H9 (cell line): ENCODE data around the gene UNC5C. TPM values are rescaled to one million over a fixed set of nuclear protein-coding genes. Genes with fewer than 3 reads are reported as not detected.

Source experiments
- DNase-seq: peaks from one replicate; pipeline ENCODE4 v3.0.0-alpha.2; 2017
- H2AFZ ChIP-seq: one replicate; pipeline ENCODE4 v1.6.1; 2013; ENCODE audit warnings: mild to moderate bottlenecking, low read length, control low read depth, moderate library complexity
- H2AK5ac ChIP-seq: 2 replicates; pipeline ENCODE4 v1.6.1; 2013; ENCODE audit warnings: low read length, control low read depth, mixed read lengths; ENCODE audit not compliant: insufficient read length
- H2BK120ac ChIP-seq: one replicate; pipeline ENCODE4 v1.6.1; 2013; ENCODE audit warnings: low read depth, mild to moderate bottlenecking, low read length, control low read depth, inconsistent platforms; ENCODE audit not compliant: poor library complexity, severe bottlenecking
- H2BK12ac ChIP-seq: 2 replicates; pipeline ENCODE4 v1.6.1; 2013; ENCODE audit warnings: low read length, control low read depth, mixed read lengths, low read depth; ENCODE audit not compliant: insufficient read length
- H2BK15ac ChIP-seq: 2 replicates; pipeline ENCODE4 v1.6.1; 2013; ENCODE audit warnings: low read depth, low read length, control low read depth
- H2BK20ac ChIP-seq: one replicate; pipeline ENCODE4 v1.6.1; 2013; ENCODE audit warnings: low read depth, mild to moderate bottlenecking, low read length, control low read depth, inconsistent platforms; ENCODE audit not compliant: poor library complexity, severe bottlenecking
- H2BK5ac ChIP-seq: 2 replicates; pipeline ENCODE4 v1.6.1; 2013; ENCODE audit warnings: low read length, control low read depth, mixed read lengths; ENCODE audit not compliant: insufficient read length
- H3K14ac ChIP-seq: 2 replicates; pipeline ENCODE4 v1.6.1; 2013; ENCODE audit warnings: low read length, control low read depth; ENCODE audit not compliant: insufficient read depth
- H3K18ac ChIP-seq: 2 replicates; pipeline ENCODE4 v1.6.1; 2013; ENCODE audit warnings: low read depth, mild to moderate bottlenecking, mixed read lengths, low read length, control low read depth; ENCODE audit not compliant: insufficient read length
- H3K23ac ChIP-seq: 2 replicates; pipeline ENCODE4 v1.6.1; 2013; ENCODE audit warnings: low read length, control low read depth, mixed read lengths, low read depth; ENCODE audit not compliant: insufficient read length
- H3K23me2 ChIP-seq: 2 replicates; pipeline ENCODE4 v1.6.1; 2013; ENCODE audit warnings: low read depth, mild to moderate bottlenecking, mixed read lengths, low read length, control low read depth; ENCODE audit not compliant: insufficient read length, poor library complexity, severe bottlenecking
- H3K27ac ChIP-seq: 2 replicates; pipeline ENCODE4 v1.5.1; 2013; ENCODE audit warnings: low read length, control low read depth, mixed read lengths, low read depth; ENCODE audit not compliant: insufficient read length
- H3K27me3 ChIP-seq: 2 replicates; pipeline ENCODE4 v1.6.1; 2013; ENCODE audit warnings: low read length, control low read depth, inconsistent platforms; ENCODE audit not compliant: insufficient read depth
- H3K4ac ChIP-seq: 2 replicates; pipeline ENCODE4 v1.6.1; 2013; ENCODE audit warnings: low read depth, mild to moderate bottlenecking, control low read depth, inconsistent platforms, low read length, moderate library complexity
- H3K4me1 ChIP-seq: 2 replicates; pipeline ENCODE4 v1.6.1; 2013; ENCODE audit warnings: low read length, control low read depth, inconsistent platforms; ENCODE audit not compliant: insufficient read depth
- H3K4me2 ChIP-seq: 2 replicates; pipeline ENCODE4 v1.6.1; 2013; ENCODE audit warnings: low read length, control low read depth, mixed read lengths; ENCODE audit not compliant: insufficient read length, insufficient read depth
- H3K56ac ChIP-seq: 2 replicates; pipeline ENCODE4 v1.6.1; 2013; ENCODE audit warnings: low read depth, mild to moderate bottlenecking, mixed read lengths, low read length, control low read depth; ENCODE audit not compliant: insufficient read length
- H3K79me1 ChIP-seq: 2 replicates; pipeline ENCODE4 v1.6.1; 2013; ENCODE audit warnings: low read depth, mild to moderate bottlenecking, moderate library complexity, low read length, control low read depth, inconsistent platforms; ENCODE audit not compliant: insufficient read depth, poor library complexity, severe bottlenecking
- H3K79me2 ChIP-seq: 2 replicates; pipeline ENCODE4 v1.6.1; 2013; ENCODE audit warnings: low read length, control low read depth, inconsistent platforms; ENCODE audit not compliant: insufficient read depth
- H3K9ac ChIP-seq: 2 replicates; pipeline ENCODE4 v1.6.1; 2013; ENCODE audit warnings: low read length, control low read depth, mixed read lengths; ENCODE audit not compliant: insufficient read length; ENCODE audit errors: extremely low read depth
- H3K9me3 ChIP-seq: one replicate; pipeline ENCODE4 v1.6.1; 2013; ENCODE audit warnings: low read depth, low read length, inconsistent platforms; ENCODE audit not compliant: control insufficient read depth
- H3T11ph ChIP-seq: one replicate; pipeline ENCODE4 v1.6.1; 2013; ENCODE audit warnings: mild to moderate bottlenecking, low read length, control low read depth, inconsistent platforms
- H4K20me1 ChIP-seq: one replicate; pipeline ENCODE4 v1.6.1; 2013; ENCODE audit not compliant: control insufficient read depth, insufficient read length, insufficient read depth
- H4K5ac ChIP-seq: 2 replicates; pipeline ENCODE4 v1.6.1; 2013; ENCODE audit warnings: low read depth, mild to moderate bottlenecking, mixed read lengths, low read length, control low read depth; ENCODE audit not compliant: insufficient read length
- H4K8ac ChIP-seq: replicated peaks from 2 replicates; pipeline ENCODE4 v1.6.1; 2013; ENCODE audit warnings: low read length, control low read depth, mixed read lengths, low read depth; ENCODE audit not compliant: insufficient read length
- H4K91ac ChIP-seq: 2 replicates; pipeline ENCODE4 v1.6.1; 2013; ENCODE audit warnings: low read depth, mild to moderate bottlenecking, moderate library complexity, mixed read lengths, low read length, control low read depth; ENCODE audit not compliant: insufficient read length
- H3K27ac Mint-ChIP-seq, 3 experiments: 2 replicates in 2 of 3; 3 replicates in 1 of 3; pipeline ENCODE4 v1.8.0; 2020 to 2021; ENCODE audit warnings: mixed read lengths in 3 of 3, mild to moderate bottlenecking in 1 of 3, moderate library complexity in 1 of 3
- H3K27me3 Mint-ChIP-seq: 2 replicates; pipeline ENCODE4 v1.8.0; 2021; ENCODE audit warnings: low read depth, mild to moderate bottlenecking, moderate library complexity, mixed read lengths
- H3K36me3 Mint-ChIP-seq, 3 experiments: 2 replicates in 2 of 3; 3 replicates in 1 of 3; pipeline ENCODE4 v1.8.0; 2020 to 2021; ENCODE audit warnings: low read depth in 3 of 3, mixed read lengths in 3 of 3; ENCODE audit not compliant: insufficient read depth in 1 of 3
- H3K4me1 Mint-ChIP-seq, 2 experiments: 2 replicates each; pipeline ENCODE4 v1.8.0; 2020; ENCODE audit warnings: mixed read lengths in 2 of 2
- H3K4me3 Mint-ChIP-seq, 2 experiments: 2 replicates in 1 of 2; 3 replicates in 1 of 2; pipeline ENCODE4 v1.8.0; 2020 to 2021; ENCODE audit warnings: mild to moderate bottlenecking in 2 of 2, mixed read lengths in 2 of 2, moderate library complexity in 1 of 2
- H3K9me3 Mint-ChIP-seq, 2 experiments: 2 replicates in 1 of 2; 3 replicates in 1 of 2; pipeline ENCODE4 v1.8.0; 2020; ENCODE audit warnings: mild to moderate bottlenecking in 2 of 2, mixed read lengths in 2 of 2, moderate library complexity in 1 of 2
- WGBS: extraction: QIAGEN DNeasy Blood & Tissue Kit; methylation state at CpG from one replicate; pipeline ENCODE4 v1.1.7; 2013; ENCODE audit warnings: missing lambda C conversion rate, low lambda C conversion rate, mixed read lengths; ENCODE audit not compliant: insufficient read length; ENCODE audit errors: extremely low coverage; 5-methylcytosine and 5-hydroxymethylcytosine counted together
- total RNA-seq: library from RNA; stranded (reverse); gene quantifications from 2 replicates; pipeline ENCODE4 v1.2.1, GENCODE V29; 2021
- TF ChIP-seq, protein P1 (sequence below): fragments of 200-600 bp; sonication (generic); conservative IDR thresholded peaks from 3 replicates; pipeline ENCODE4 v1.8.0; 2021; ENCODE audit warnings: antibody characterized with exemption, mild to moderate bottlenecking

UNC5C gene
- total RNA-seq, 1 experiment from 2014 or later: not detected

DNA sequence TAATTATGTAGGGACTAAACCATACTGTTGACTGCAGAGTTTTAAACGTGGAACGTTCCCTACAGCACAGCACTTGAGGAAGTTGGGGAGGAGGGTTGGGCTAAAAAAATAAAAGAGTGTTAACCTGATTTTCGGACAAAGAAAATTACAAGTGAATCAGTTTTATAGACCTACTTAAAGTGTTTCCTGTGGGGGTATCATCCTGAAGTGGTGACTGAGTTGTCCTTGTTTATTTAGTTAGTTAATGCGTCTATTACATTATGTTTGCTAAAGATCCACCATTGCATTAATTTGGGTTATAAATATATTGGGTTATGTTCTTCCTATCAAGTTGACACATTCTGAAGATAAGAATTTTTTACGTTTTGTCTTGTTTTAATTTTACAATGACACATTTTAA, 14.7 kb downstream of the UNC5C start:
- no peak overlapping the region for H4K91ac ChIP-seq
- TF ChIP-seq, protein P1, sequence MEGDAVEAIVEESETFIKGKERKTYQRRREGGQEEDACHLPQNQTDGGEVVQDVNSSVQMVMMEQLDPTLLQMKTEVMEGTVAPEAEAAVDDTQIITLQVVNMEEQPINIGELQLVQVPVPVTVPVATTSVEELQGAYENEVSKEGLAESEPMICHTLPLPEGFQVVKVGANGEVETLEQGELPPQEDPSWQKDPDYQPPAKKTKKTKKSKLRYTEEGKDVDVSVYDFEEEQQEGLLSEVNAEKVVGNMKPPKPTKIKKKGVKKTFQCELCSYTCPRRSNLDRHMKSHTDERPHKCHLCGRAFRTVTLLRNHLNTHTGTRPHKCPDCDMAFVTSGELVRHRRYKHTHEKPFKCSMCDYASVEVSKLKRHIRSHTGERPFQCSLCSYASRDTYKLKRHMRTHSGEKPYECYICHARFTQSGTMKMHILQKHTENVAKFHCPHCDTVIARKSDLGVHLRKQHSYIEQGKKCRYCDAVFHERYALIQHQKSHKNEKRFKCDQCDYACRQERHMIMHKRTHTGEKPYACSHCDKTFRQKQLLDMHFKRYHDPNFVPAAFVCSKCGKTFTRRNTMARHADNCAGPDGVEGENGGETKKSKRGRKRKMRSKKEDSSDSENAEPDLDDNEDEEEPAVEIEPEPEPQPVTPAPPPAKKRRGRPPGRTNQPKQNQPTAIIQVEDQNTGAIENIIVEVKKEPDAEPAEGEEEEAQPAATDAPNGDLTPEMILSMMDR: no peak
- no peaks in the 10 kb centered on the region for H3K23me2 ChIP-seq
- H3K14ac ChIP-seq: no peak overlapping the region
- no CpG with 5 or more reads among the region's 5 CpGs for WGBS
- no peaks in the 10 kb centered on the region for H3K9me3 ChIP-seq
- no peak overlapping the region for H4K8ac ChIP-seq
- no peak overlapping the region for H2AK5ac ChIP-seq
- H4K5ac ChIP-seq: no peak overlapping the region
- no peak overlapping the region for H3K56ac ChIP-seq
- H2BK12ac ChIP-seq: no peak overlapping the region
- no peak overlapping the region for H3K23ac ChIP-seq
- H2AFZ ChIP-seq: no peak overlapping the region
- H3K27ac ChIP-seq: no peak overlapping the region
- H3K27me3 Mint-ChIP-seq: no peaks in the 10 kb centered on the region
- no peaks in the 10 kb centered on the region for H3K4me1 Mint-ChIP-seq
- no peaks in the 10 kb centered on the region for H3K4me1 ChIP-seq
- no peak overlapping the region for H3K27ac Mint-ChIP-seq
- DNase-seq: no peak
- H3K9ac ChIP-seq: no peak overlapping the region
- H2BK120ac ChIP-seq: no peak overlapping the region
- H3K4ac ChIP-seq: no peak overlapping the region
- H3K27me3 ChIP-seq: no peaks in the 10 kb centered on the region
- no peaks in the 10 kb centered on the region for H3K36me3 Mint-ChIP-seq
- no peaks in the 10 kb centered on the region for H3K9me3 Mint-ChIP-seq
- H2BK5ac ChIP-seq: no peak overlapping the region
- no peak overlapping the region for H3K4me3 Mint-ChIP-seq
- H3K4me2 ChIP-seq: no peak overlapping the region
- no peak overlapping the region for H3T11ph ChIP-seq
- no peaks in the 10 kb centered on the region for H4K20me1 ChIP-seq
- H3K79me1 ChIP-seq: no peaks in the 10 kb centered on the region
- H2BK20ac ChIP-seq: no peak overlapping the region
- H3K18ac ChIP-seq: no peak overlapping the region
- H3K79me2 ChIP-seq: no peaks in the 10 kb centered on the region
- H2BK15ac ChIP-seq: no peak overlapping the region
